Ascending aorta (tissue), 2 donors: ENCODE data around the gene CST8. TPM values are rescaled to one million over a fixed set of nuclear protein-coding genes. Genes with fewer than 3 reads are reported as not detected.

Experiments
- DNase-seq, 2 donors: peaks; one replicate each; pipeline ENCODE4 v3.0.0-alpha.2; 2019; ENCODE audit warnings: low spot score in 2 of 2
- H3K27ac ChIP-seq, 2 donors: fragments of 200-600 bp; sonication (generic); one replicate each; pipeline ENCODE4 v1.5.1; 2016 to 2017; ENCODE audit warnings: mild to moderate bottlenecking in 1 of 2
- H3K27me3 ChIP-seq: fragments of 200-600 bp; sonication (generic); one replicate; pipeline ENCODE4 v1.5.1; 2017
- H3K36me3 ChIP-seq, 2 donors: fragments of 200-600 bp; sonication (generic); one replicate each; pipeline ENCODE4 v1.5.1; 2016
- H3K4me1 ChIP-seq, 2 donors: fragments of 200-600 bp; sonication (generic); one replicate each; pipeline ENCODE4 v1.5.1; 2016 to 2017; ENCODE audit warnings: mild to moderate bottlenecking in 1 of 2
- H3K4me3 ChIP-seq, 2 donors: fragments of 200-600 bp; sonication (generic); one replicate each; pipeline ENCODE4 v1.5.1; 2016 to 2017; ENCODE audit warnings: mild to moderate bottlenecking in 1 of 2
- H3K9me3 ChIP-seq, 2 donors: fragments of 200-600 bp; sonication (generic); one replicate each; pipeline ENCODE4 v1.5.1; 2016
- intact Hi-C: fragments of 100-400 bp; cut with DNase I; formaldehyde crosslinking; loops from one replicate; pipeline ENCODE4 v1.15.1; 2023
- total RNA-seq: library from RNA; depleted of rRNA; stranded (reverse); fragments of >200 nt; gene quantifications from one replicate; pipeline ENCODE4 v1.1.0, GENCODE V29; 2016
- TF ChIP-seq, protein P1 (sequence below), 3 experiments: fragments of 200-600 bp in 2 of 3; fragments of 450-650 bp in 1 of 3; sonication (generic) in 2 of 3; IDR thresholded peaks; one replicate each; pipeline ENCODE4 v1.5.1; 2016 to 2019; ENCODE audit warnings: antibody characterized with exemption in 3 of 3, mild to moderate bottlenecking in 1 of 3, moderate library complexity in 1 of 3

Gene CST8
- total RNA-seq, 1 donor from 2014 or later, result not detected

DNA sequence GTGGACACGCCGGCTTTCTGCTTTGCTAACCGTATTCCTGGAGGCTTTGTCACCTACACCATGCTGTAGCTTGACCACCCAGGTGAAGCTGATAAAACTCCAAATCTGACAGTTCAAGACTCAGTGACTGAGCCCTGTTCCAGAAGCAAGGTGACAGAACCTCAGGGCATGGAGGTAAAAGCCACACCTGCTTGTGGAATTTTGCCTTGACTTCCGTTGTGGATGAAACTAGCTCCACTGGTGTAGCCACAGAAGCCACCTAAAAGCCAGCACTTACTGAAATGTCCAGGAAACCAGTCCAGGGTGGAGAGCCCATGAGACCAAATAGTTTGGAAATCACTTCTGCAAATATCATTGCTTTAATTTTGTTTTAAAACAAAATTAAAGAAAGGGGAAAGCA lies 11.0 kb downstream of the CST8 start:
- Histone ChIP-seq H3K27me3 (no peaks in the 10 kb centered on the region), H3K4me3 (no peak overlapping the region), H3K4me1 (no peaks in the 10 kb centered on the region), H3K9me3 (no peaks in the 10 kb centered on the region), H3K36me3 (no peaks in the 10 kb centered on the region), H3K27ac (no peak overlapping the region)
- no peak for DNase-seq
- intact Hi-C loops, result no loop called here
- TF ChIP-seq, protein P1, sequence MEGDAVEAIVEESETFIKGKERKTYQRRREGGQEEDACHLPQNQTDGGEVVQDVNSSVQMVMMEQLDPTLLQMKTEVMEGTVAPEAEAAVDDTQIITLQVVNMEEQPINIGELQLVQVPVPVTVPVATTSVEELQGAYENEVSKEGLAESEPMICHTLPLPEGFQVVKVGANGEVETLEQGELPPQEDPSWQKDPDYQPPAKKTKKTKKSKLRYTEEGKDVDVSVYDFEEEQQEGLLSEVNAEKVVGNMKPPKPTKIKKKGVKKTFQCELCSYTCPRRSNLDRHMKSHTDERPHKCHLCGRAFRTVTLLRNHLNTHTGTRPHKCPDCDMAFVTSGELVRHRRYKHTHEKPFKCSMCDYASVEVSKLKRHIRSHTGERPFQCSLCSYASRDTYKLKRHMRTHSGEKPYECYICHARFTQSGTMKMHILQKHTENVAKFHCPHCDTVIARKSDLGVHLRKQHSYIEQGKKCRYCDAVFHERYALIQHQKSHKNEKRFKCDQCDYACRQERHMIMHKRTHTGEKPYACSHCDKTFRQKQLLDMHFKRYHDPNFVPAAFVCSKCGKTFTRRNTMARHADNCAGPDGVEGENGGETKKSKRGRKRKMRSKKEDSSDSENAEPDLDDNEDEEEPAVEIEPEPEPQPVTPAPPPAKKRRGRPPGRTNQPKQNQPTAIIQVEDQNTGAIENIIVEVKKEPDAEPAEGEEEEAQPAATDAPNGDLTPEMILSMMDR (IDR thresholded peaks at IDR 0.05), result no peak

DNA sequence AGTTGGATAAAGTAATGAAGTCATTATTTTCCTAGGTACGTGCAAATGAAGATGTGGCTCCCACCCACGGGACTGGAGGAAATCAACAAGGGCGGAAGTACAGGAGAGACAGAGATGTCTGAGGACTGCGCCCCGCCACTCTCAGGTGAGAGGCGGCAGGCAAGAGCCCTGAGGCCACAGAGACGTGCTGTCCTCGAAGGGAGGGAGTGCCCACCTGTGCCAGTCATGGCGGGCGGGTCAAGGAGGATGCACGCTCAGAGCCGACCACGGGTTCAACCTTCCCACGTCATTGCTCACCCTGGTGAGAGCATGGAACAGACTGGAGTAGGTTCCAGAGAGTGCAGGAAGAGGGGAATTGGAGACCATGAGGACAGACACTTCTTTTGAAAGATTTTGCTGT lies 12.7 kb downstream of the CST8 start:
- H3K27ac ChIP-seq, result no peak overlapping the region
- H3K27me3 ChIP-seq, result no peaks in the 10 kb centered on the region
- TF ChIP-seq, protein P1 (IDR thresholded peaks at IDR 0.05), result no peak
- no peak overlapping the region for H3K4me3 ChIP-seq
- no peaks in the 10 kb centered on the region for H3K9me3 ChIP-seq
- no peaks in the 10 kb centered on the region for H3K36me3 ChIP-seq
- H3K4me1 ChIP-seq, result no peaks in the 10 kb centered on the region
- intact Hi-C loops, result no loop called here
- no peak for DNase-seq

DNA sequence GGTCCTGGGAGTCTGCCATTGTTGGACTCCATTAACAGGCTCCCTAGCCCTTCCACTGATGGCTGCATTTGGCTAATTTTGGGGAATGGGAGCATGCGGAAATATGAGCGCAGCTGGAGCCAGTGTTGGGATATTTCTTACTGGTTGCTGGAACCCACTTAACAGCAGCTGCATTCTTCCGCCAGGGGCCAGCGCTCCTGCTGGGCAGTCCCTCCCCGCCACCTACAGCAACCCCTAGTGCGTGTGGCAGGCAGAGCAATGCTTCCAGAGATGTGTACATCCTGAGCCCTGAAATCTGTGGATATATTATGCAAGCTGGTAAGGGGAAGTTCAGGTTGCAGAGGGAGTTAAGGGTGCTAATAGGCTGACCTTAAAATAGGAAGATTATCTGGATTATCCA lies 16.4 kb downstream of the CST8 start:
- no peak for DNase-seq
- TF ChIP-seq, protein P1 (IDR thresholded peaks at IDR 0.05), result no peak

DNA sequence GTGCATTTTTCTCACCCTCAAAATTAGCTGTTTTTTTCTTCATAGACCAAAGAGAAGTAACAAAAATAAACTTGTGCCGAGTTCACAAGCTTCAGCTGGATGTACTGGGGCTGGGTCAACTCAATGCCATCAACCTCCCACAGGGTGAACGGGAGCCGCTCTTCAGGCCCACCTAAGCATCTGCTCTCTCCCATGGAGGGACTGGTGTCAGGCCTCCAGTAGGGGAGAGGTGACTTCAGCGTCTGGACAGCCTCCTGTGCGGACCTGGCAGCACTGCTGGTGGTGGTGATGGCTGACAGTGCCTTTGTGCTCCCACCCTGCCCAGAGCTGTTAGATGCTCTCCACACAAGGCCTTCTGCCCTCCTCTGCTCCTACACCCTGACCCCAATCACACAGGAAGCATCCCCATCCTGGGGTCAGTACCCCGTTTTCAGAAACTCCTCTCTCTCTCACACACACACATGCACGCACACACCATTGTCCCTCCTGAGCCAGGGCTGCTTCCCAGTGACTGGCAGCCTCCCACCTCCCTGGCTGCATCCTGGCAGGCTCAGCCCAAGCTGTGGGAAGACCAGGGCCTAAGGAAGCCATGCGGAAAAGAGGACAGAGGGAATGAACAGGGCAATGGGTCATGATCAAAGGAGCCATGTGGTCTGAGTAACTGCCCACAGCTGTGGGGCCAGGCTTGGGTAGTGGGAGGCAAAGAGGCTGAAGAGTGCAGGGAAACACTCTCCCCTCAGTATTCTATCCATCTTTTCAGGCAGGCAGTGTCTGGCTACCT lies 17.7 kb downstream of the CST8 start:
- Histone ChIP-seq H3K4me3 (no peak overlapping the region), H3K27ac (no peak overlapping the region), H3K36me3 (no peaks in the 10 kb centered on the region), H3K27me3 (no peaks in the 10 kb centered on the region), H3K4me1 (no peaks in the 10 kb centered on the region), H3K9me3 (no peaks in the 10 kb centered on the region)
- intact Hi-C loops, result no loop called here
- TF ChIP-seq, protein P1 (IDR thresholded peaks at IDR 0.05), result no peak
- DNase-seq, result no peak

More for the DNA sequence above, 16.4 kb downstream of the CST8 start:
- no peaks in the 10 kb centered on the region for H3K4me1 ChIP-seq
- H3K27ac ChIP-seq, result no peak overlapping the region
- H3K36me3 ChIP-seq, result no peaks in the 10 kb centered on the region
- intact Hi-C loops, result no loop called here
- no peak overlapping the region for H3K4me3 ChIP-seq
- no peaks in the 10 kb centered on the region for H3K9me3 ChIP-seq
- H3K27me3 ChIP-seq, result no peaks in the 10 kb centered on the region

DNA sequence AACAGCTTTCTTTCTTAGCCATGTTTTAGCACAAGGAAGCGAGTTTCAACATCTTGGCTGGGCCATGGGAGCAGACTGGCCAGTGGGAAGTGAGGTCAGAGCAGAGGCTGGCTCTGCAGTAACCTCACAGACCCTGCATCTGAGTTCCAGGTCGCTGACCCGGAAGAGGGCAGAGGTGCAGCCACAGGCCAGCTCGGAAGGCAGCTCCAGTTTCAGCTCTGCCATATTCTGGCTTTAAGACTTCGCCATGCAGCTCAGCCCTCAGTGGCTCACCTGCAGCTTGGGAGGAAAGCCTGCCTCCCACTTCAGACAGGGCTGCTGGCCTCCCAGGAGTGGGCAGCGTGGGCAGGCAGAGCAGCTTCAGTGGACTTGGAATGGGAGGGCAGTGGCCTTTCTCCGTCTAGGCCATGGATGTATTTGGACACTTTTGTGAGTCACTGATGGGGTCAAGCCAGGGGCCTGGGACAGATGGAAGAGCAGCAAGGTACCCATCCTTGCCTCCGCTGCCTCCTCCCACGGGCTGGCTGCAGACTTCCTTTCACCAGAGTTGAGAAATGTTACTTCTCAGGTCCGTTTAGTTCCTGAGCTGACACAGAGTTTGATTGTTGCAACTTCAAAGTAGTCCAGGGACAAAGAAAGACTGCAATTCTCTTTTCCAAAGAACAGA lies 18.5 kb downstream of the CST8 start:
- TF ChIP-seq, protein P1 (IDR thresholded peaks at IDR 0.05), result no peak
- Histone ChIP-seq H3K27me3 (no peaks in the 10 kb centered on the region), H3K27ac (no peak overlapping the region), H3K4me1 (no peaks in the 10 kb centered on the region), H3K9me3 (no peaks in the 10 kb centered on the region), H3K36me3 (no peaks in the 10 kb centered on the region), H3K4me3 (no peak overlapping the region)
- DNase-seq, result no peak
- intact Hi-C loops, result no loop called here
